NCI-H748 treated with DMSO at 0.1 percent for 48 hours (cell line): ENCODE data around the gene ANKRD10.
"Not testable (repeated sequence)": the region's sequence is repeated elsewhere in the genome, so short reads cannot be mapped to it uniquely, and the experiment has no call there.

ENCODE experiments used
- DNase-seq: peaks from one replicate; lab custom pipeline; 2025; lab: John Stamatoyannopoulos, UW

The ANKRD10 gene

GRCh38 chr13:110866491-110867170 lies 48.2 kb downstream of the ANKRD10 start:
- no peak for DNase-seq

DNA sequence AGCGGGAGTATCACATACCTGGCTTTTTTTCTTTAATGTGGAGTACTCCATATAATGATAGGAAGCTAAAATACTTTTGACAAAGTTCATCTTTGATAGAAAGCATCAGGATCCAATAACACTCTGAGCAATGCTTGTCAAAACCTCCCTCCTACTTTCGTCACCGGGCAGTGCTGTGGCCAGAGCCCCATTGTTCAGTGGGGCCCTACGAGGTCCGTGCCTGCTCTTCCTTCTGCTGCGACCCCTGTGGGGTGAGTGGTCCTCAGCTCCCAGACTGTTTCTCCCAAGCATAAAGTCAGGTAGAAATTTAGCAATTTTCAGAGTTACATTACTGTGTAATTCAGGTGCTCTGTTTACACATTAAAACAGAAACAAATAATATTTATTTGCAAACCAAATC lies 51.2 kb downstream of the ANKRD10 start:
- no peak for DNase-seq

DNA sequence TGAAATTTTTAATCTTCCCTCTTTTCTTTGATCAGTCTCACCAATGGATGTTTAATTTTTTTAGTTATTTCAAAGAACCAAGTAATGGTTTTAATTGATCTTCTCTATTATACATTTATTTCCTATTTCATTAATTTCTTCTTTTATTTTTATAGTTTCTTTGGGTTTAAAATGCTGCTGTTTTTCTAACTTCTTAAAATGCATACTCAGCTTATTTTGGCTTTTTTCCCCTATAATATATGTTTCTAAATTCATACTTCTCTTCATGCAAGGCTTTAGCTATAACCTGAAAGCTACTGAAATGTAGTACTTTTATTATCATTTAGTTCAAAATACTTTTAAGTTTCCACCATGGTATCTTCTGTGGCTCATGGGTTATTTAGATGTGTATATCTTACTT lies 53.9 kb downstream of the ANKRD10 start:
- DNase-seq = no peak

- no peak for DNase-seq
Observed at GRCh38 chr13:110856942-110857835, 57.7 kb downstream of the ANKRD10 start.

DNA sequence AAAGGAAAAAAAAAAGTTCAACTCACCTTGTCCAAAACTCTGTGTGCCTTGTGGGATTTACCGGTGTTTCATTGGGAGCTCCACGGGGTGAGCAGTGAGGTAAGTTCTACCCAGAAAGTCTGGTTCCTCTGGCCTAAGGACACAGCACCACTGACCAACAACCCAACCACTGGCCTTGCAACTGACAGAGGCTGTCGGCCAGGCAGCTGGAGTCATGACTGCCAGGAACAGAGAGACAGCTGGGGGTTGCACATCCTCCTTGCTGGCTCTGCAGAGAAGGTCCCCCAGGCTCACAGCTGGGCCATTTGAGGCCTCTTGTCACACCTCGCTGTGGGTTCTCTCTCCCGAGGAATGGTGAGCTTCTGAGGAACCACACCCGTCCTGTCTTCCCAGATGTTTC lies 59.5 kb downstream of the ANKRD10 start:
- DNase-seq = no peak

DNA sequence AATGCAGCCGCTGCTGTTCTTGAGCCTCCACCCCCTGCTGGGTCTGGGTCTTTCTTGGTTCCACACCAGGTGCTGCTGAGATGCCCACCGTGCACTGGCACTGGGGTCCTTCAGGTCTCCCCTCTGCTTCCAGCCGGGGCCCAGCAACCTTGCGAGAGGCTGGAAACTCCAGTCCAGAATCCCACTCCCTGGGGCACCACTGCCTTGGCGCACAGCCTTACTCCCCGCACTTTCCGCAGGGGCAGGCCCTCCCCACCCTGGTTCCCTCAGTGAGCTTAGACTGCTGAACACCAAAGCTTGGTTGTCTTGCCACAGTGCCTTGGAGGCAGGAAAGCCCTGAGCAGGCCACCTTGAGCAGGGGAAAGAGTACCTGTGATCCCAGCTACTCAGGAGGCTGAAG lies 60.0 kb downstream of the ANKRD10 start:
- no peak for DNase-seq

DNA sequence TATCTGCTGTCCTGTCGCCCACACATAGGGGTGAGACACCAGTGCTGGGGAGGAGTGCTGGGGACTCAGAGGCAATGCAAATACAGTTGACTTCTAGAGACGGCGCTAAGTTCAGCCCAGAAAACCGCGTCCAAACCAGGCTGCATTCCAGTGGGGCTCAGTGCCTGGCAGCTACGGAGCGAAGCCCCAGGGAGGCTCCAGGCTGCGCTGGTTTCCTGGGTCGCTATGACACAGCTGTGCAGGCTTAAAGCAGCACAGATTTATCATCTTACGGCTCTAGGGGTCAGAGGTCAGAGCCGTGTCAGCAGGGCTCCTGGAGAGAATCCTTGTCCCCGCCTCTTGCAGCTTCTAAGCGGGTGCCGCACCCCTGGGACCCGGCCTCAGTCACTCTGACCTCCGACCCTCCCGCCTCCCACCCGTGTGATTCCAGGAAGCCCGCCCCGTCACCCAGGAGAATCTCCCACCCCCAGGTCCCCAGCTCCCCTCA lies 61.6 kb downstream of the ANKRD10 start:
- no peak for DNase-seq

DNA sequence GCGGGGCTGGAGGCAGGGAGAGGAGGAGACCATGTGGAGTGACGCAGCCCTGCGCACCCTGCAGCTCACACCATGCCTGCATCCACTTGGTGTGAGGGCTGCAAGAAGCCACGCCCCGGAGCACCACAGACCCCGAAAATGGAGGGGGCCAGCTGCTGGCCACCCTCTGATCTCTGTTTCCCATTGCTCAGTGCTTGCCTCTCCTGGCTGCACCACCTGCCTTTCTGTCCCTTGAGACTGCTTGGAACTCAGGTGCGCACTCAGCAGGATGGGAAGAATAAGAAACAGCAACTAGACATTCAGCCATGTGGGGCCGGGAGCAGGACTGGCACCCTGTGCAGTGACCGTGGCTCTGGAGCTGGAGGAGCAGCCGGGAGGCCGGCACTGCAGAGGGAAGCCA lies 64.0 kb downstream of the ANKRD10 start:
- no peak for DNase-seq

DNA sequence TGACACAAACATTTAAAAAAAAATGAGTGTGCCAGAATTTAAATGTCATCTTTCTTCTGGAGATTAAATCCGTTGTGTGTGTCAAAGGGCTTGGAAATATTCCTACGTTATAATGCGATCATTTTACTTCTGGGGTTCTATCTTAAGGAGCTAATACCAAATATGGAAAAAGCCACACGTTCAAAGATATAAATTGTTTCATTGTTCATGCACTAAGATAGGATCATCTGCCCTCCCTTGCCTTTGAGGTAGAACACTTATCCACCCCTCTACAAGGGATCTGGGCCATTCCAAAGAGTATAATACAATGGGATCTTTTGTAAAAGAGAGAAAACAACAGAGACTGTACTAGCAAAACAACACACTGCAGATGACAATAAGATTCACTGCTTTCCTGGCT lies 64.9 kb downstream of the ANKRD10 start:
- DNase-seq = no peak

- DNase-seq = no peak
Observed at GRCh38 chr13:110845520-110845919, 69.3 kb downstream of the ANKRD10 start.

DNA sequence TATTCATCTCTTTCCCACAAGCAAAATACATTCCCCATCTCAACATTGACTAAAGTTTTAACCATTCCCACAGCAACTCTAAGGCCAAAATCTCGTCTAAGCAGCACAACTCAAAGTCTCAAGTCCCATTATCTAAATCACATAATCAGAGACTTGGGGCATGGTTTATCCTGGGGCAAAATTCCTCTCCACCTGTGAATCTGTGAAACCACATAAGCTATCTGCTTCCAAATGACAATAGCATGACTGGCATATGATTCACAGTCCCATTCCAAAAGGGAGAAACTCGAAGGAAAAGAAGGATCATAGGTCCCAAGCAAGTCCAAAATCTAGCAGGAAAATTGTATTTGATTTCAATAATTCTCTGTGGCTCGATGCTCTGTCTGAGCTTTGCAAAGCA lies 73.0 kb downstream of the ANKRD10 start:
- no peak for DNase-seq

DNA sequence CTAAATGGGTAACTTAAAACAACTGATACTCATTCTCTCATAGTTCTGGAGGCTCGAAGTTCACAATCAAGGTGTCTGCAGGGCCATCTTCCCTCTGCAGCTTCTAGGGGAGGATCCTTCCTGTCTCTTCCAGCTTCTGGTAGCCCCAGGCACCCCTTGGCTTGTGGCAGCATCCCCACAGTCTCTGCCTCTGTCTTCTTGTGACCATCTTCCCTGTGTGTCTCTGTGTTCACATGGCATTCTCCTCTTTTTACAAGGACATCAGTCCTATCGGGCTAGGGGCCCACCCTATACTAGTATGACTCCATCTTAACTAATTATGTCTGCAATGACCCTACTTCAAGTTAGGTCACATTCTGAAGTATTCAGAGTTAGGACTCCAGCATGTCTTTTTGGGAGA lies 73.5 kb downstream of the ANKRD10 start:
- no peak for DNase-seq

GRCh38 chr13:110838867-110839538 lies 75.9 kb downstream of the ANKRD10 start:
- no peak for DNase-seq

DNA sequence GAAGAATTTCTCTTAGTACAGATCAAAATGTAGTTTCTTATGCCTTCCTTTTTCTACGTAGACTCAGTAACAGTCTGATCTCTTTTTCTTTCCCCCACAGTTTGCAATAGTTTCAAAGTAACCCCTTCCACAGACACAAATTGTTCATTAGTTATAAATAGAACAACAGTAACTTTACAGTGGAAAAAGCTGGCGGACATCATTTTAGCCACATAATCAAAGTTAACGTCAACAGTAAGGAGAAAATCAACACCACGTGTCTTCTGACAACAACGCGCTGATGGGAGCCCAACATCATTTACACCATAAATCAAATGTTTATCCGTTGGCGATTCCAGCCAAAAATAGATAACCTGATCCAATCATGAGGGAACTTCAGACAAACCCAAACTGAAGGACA lies 76.8 kb downstream of the ANKRD10 start:
- DNase-seq = no peak

GRCh38 chr13:110837397-110838061 lies 77.3 kb downstream of the ANKRD10 start:
- DNase-seq = not testable (repeated sequence)

GRCh38 chr13:110836605-110836903 lies 78.3 kb downstream of the ANKRD10 start:
- DNase-seq = no peak

- DNase-seq = no peak
Observed at GRCh38 chr13:110835721-110836604, 78.9 kb downstream of the ANKRD10 start.

GRCh38 chr13:110834572-110834971 lies 80.3 kb downstream of the ANKRD10 start:
- DNase-seq = no peak

- DNase-seq = no peak
Observed at GRCh38 chr13:110832531-110832930, 82.3 kb downstream of the ANKRD10 start.

GRCh38 chr13:110832205-110832479 lies 82.7 kb downstream of the ANKRD10 start:
- no peak for DNase-seq

- no peak for DNase-seq
Observed at GRCh38 chr13:110831437-110832204, 83.2 kb downstream of the ANKRD10 start.
